Amygdala (tissue), 56 donors: ENCODE results near the gene DAG1.
"Not testable (repeated sequence)": the region's sequence is repeated elsewhere in the genome, so short reads cannot be mapped to it uniquely, and the experiment has no call there.

Experiments
- DNase-seq, 56 donors: peaks; one replicate each; lab custom pipeline; 2025; lab: John Stamatoyannopoulos, UW

Gene DAG1

GRCh38 chr3:49469037-49469935 is 781 bp upstream of the DAG1 start:
- peak in 30 of 56 donors; percentile 4 to 76 (median 46) for DNase-seq

- peak in 3 of 56 donors; percentile 35 to 58 (median 44) for DNase-seq
Measured at GRCh38 chr3:49470714-49471420, 800 bp downstream of the DAG1 start.

- no peak for DNase-seq
Measured at GRCh38 chr3:49471856-49472495, 1.9 kb downstream of the DAG1 start.

GRCh38 chr3:49476563-49476962 is 6.5 kb downstream of the DAG1 start:
- no peak for DNase-seq

- DNase-seq = no peak
Measured at GRCh38 chr3:49482766-49483165, 12.7 kb downstream of the DAG1 start.

GRCh38 chr3:49484471-49484870 is 14.4 kb downstream of the DAG1 start:
- DNase-seq = no peak

GRCh38 chr3:49489247-49489646 is 19.2 kb downstream of the DAG1 start:
- DNase-seq = no peak

GRCh38 chr3:49492969-49493368 is 22.9 kb downstream of the DAG1 start:
- no peak for DNase-seq

- no peak for DNase-seq
Measured at GRCh38 chr3:49493901-49494300, 23.8 kb downstream of the DAG1 start.

- DNase-seq = no peak
Measured at GRCh38 chr3:49495023-49495422, 25.0 kb downstream of the DAG1 start.

- not testable (repeated sequence) for DNase-seq
Measured at GRCh38 chr3:49496845-49497244, 26.8 kb downstream of the DAG1 start.

GRCh38 chr3:49497606-49498005 is 27.5 kb downstream of the DAG1 start:
- no peak for DNase-seq

- DNase-seq = no peak
Measured at GRCh38 chr3:49498239-49498638, 28.2 kb downstream of the DAG1 start.

GRCh38 chr3:49498648-49499047 is 28.6 kb downstream of the DAG1 start:
- no peak for DNase-seq

- DNase-seq = no peak
Measured at GRCh38 chr3:49500205-49500731, 30.2 kb downstream of the DAG1 start.

GRCh38 chr3:49500732-49501609 is 30.9 kb downstream of the DAG1 start:
- DNase-seq = peak in 1 of 56 donors; percentile 4

- no peak for DNase-seq
Measured at GRCh38 chr3:49501842-49502241, 31.8 kb downstream of the DAG1 start.

- DNase-seq = no peak
Measured at GRCh38 chr3:49506906-49507305, 36.8 kb downstream of the DAG1 start.

- no peak for DNase-seq
Measured at GRCh38 chr3:49509028-49509561, 39.0 kb downstream of the DAG1 start.

- DNase-seq = no peak
Measured at GRCh38 chr3:49511639-49512038, 41.6 kb downstream of the DAG1 start.
